ENCODE data around the gene ELMO3.

ELMO3 gene

GRCh38 chr16:67208154-67208896 is 9.4 kb downstream of the ELMO3 start:
- Histone ChIP-seq H3K27me3 (no peaks in the 10 kb centered on the region), H3K4me1 (peaks cover 13% of the 10 kb centered on the region), H3K9me3 (no peaks in the 10 kb centered on the region), H3K36me3 (no peaks in the 10 kb centered on the region; the same call in 1 of the 2 replicates), H3K4me3 (ENCODE audit: low read depth, low read length) (no peak overlapping the region)
- DNase-seq, result no peak
- no peak for TF ChIP-seq CTCF (IDR thresholded peaks at IDR 0.05; ENCODE audit: low read depth, low read length)

GRCh38 chr16:67209565-67209964 is 10.6 kb downstream of the ELMO3 start:
- Histone ChIP-seq H3K4me3 (ENCODE audit: low read depth, low read length) (no peak overlapping the region), H3K9me3 (no peaks in the 10 kb centered on the region), H3K36me3 (no peaks in the 10 kb centered on the region), H3K4me1 (peaks cover 13% of the 10 kb centered on the region), H3K27me3 (no peaks in the 10 kb centered on the region)
- DNase-seq, result no peak
- no peak for TF ChIP-seq CTCF (IDR thresholded peaks at IDR 0.05; ENCODE audit: low read depth, low read length)

GRCh38 chr16:67210069-67210937 is 11.4 kb downstream of the ELMO3 start:
- TF ChIP-seq CTCF (IDR thresholded peaks at IDR 0.05; ENCODE audit: low read depth, low read length), result no peak
- Histone ChIP-seq H3K9me3 (no peaks in the 10 kb centered on the region), H3K4me1 (peaks cover 13% of the 10 kb centered on the region), H3K4me3 (ENCODE audit: low read depth, low read length) (no peak overlapping the region), H3K36me3 (no peaks in the 10 kb centered on the region), H3K27me3 (no peaks in the 10 kb centered on the region)
- DNase-seq, result no peak

- Histone ChIP-seq H3K4me1 (peaks cover 18% of the 10 kb centered on the region), H3K4me3 (ENCODE audit: low read depth, low read length) (no peak overlapping the region), H3K36me3 (no peaks in the 10 kb centered on the region), H3K9me3 (no peaks in the 10 kb centered on the region), H3K27me3 (no peaks in the 10 kb centered on the region)
- no peak for DNase-seq
- no peak for TF ChIP-seq CTCF (IDR thresholded peaks at IDR 0.05; ENCODE audit: low read depth, low read length)
Observed at GRCh38 chr16:67211674-67212073, 12.7 kb downstream of the ELMO3 start.

GRCh38 chr16:67212766-67213165 is 13.8 kb downstream of the ELMO3 start:
- no peaks in the 10 kb centered on the region for H3K27me3 ChIP-seq
- no peaks in the 10 kb centered on the region for H3K36me3 ChIP-seq
- no peaks in the 10 kb centered on the region for H3K9me3 ChIP-seq
- H3K4me3 ChIP-seq (ENCODE audit: low read depth, low read length), result no peak overlapping the region
- no peak for TF ChIP-seq CTCF (IDR thresholded peaks at IDR 0.05; ENCODE audit: low read depth, low read length)
- no peak for DNase-seq
- H3K4me1 ChIP-seq, result peaks cover 20% of the 10 kb centered on the region

Data from BE2C (cell line).